Lung (tissue), 12 donors: Measurements from ENCODE around the gene ARID1A. TPM values are rescaled to one million over a fixed set of nuclear protein-coding genes. Genes with fewer than 3 reads are reported as not detected.

Experiments used
- ATAC-seq: fragments of 200-7000 bp; cut with Tn5 transposase; one replicate; pipeline ENCODE4 v1.9.1; 2020; ENCODE audit warnings: moderate number of reproducible peaks; ENCODE audit not compliant: insufficient read depth, low FRiP score
- DNase-seq, 3 donors: peaks; one replicate each; pipeline ENCODE4 v3.0.0-alpha.2; 2013 to 2017
- H3K27ac ChIP-seq, 2 donors: one replicate each; pipeline ENCODE4 v1.5.1; 2013; ENCODE audit warnings: mild to moderate bottlenecking in 2 of 2, moderate library complexity in 2 of 2, control low read depth in 1 of 2, inconsistent platforms in 1 of 2, low read depth in 1 of 2, low read length in 1 of 2
- H3K27me3 ChIP-seq, 3 donors: one replicate each; pipeline ENCODE4 v1.5.1; 2013; ENCODE audit warnings: low read length in 2 of 3; ENCODE audit not compliant: control insufficient read depth in 3 of 3, insufficient read depth in 3 of 3
- H3K36me3 ChIP-seq, 4 donors: one replicate each; pipeline ENCODE4 v1.5.1; 2013; ENCODE audit warnings: low read length in 4 of 4, mild to moderate bottlenecking in 1 of 4, moderate library complexity in 1 of 4; ENCODE audit not compliant: control insufficient read depth in 4 of 4, insufficient read depth in 4 of 4
- H3K4me1 ChIP-seq, 5 donors: one replicate each; pipeline ENCODE4 v1.5.1; 2013; ENCODE audit warnings: low read length in 5 of 5, mild to moderate bottlenecking in 2 of 5, moderate library complexity in 1 of 5; ENCODE audit not compliant: control insufficient read depth in 5 of 5, insufficient read depth in 5 of 5
- H3K4me3 ChIP-seq: one replicate; pipeline ENCODE4 v1.5.1; 2013; ENCODE audit warnings: mild to moderate bottlenecking, control low read depth, moderate library complexity
- H3K9ac ChIP-seq, 2 donors: one replicate each; pipeline ENCODE4 v1.5.1; 2013; ENCODE audit warnings: low read length in 2 of 2, control low read depth in 1 of 2; ENCODE audit not compliant: insufficient read depth in 1 of 2
- H3K9me3 ChIP-seq, 4 donors: one replicate each; pipeline ENCODE4 v1.5.1; 2013; ENCODE audit warnings: low read length in 3 of 4, mild to moderate bottlenecking in 1 of 4, moderate library complexity in 1 of 4; ENCODE audit not compliant: control insufficient read depth in 4 of 4, insufficient read depth in 3 of 4
- CTCF ChIP-seq: IDR thresholded peaks from 2 replicates; pipeline ENCODE4 v1.5.1; 2012; ENCODE audit warnings: mild to moderate bottlenecking; ENCODE audit errors: control extremely low read depth, extremely low read depth
- WGBS, 2 donors: extraction: QIAGEN DNeasy Blood & Tissue Kit; methylation state at CpG; one replicate each; pipeline ENCODE4 v1.1.7; 2013; 5-methylcytosine and 5-hydroxymethylcytosine counted together
- polyA plus RNA-seq, 2 donors: library from polyadenylated mRNA; stranded (reverse); fragments of 200-250 nt; gene quantifications; one replicate each; pipeline ENCODE4 v1.2.1, GENCODE V29; 2013
- total RNA-seq, 2 donors: library from RNA; depleted of rRNA in 1 of 2; stranded (reverse); fragments of >200 nt in 1 of 2; gene quantifications; one replicate each; pipeline ENCODE4 v1.2.1, GENCODE V29; 2014 to 2021
- donor health status: control.
- donor health status: control.
- donor health status: Bipolar disorder and iron deficiency.
- donor health status: healthy.
- donor health status: DM: yes; HTN: yes; CAD: no.

Gene ARID1A
- total and polyA plus RNA-seq, 4 donors, result 16.1 to 119 (median 50.1) TPM

- DNase-seq (no peak), ATAC-seq (no peak)
- Histone ChIP-seq H3K36me3 (peaks cover 9 to 20% (median 14%) of the 10 kb centered on the region in 4 donors), H3K27ac (no peak overlapping the region), H3K9me3 (no peaks in the 10 kb centered on the region), H3K9ac (no peak overlapping the region), H3K4me3 (no peak overlapping the region), H3K4me1 (peaks cover 17 to 53% (median 27%) of the 10 kb centered on the region in 5 donors), H3K27me3 (no peaks in the 10 kb centered on the region)
- TF ChIP-seq CTCF, result no peak
Observed at GRCh38 chr1:26727476-26727875, 31.7 kb downstream of the ARID1A start.

- Histone ChIP-seq H3K4me3 (no peak overlapping the region), H3K9me3 (no peaks in the 10 kb centered on the region), H3K36me3 (peaks cover 18 to 31% (median 21%) of the 10 kb centered on the region in 4 donors), H3K9ac (no peak overlapping the region), H3K4me1 (peaks cover 9 to 48% (median 15%) of the 10 kb centered on the region in 5 donors), H3K27ac (no peak overlapping the region), H3K27me3 (no peaks in the 10 kb centered on the region)
- ATAC-seq, result no peak
- WGBS, 2 donors, result 67 to 97% methylated on average over 1 of the region's 1 CpG
- no peak for TF ChIP-seq CTCF
- peak; percentile 17 to 72 (median 33) for DNase-seq
Observed at GRCh38 chr1:26728645-26729044, 32.8 kb downstream of the ARID1A start.

- no peak for TF ChIP-seq CTCF
- H3K36me3 ChIP-seq, result peaks cover 26 to 41% (median 27%) of the 10 kb centered on the region in 4 donors
- peaks cover 6 to 46% (median 8%) of the 10 kb centered on the region in 5 donors for H3K4me1 ChIP-seq
- H3K27me3 ChIP-seq, result no peaks in the 10 kb centered on the region
- ATAC-seq (no peak), DNase-seq (no peak)
- no peak overlapping the region for H3K4me3 ChIP-seq
- no peaks in the 10 kb centered on the region for H3K9me3 ChIP-seq
- WGBS, 2 donors, result 95 to 96% methylated on average over 12 of the region's 12 CpGs
- H3K9ac ChIP-seq, result no peak overlapping the region
- no peak overlapping the region for H3K27ac ChIP-seq
Observed at GRCh38 chr1:26729633-26730032, 33.8 kb downstream of the ARID1A start.

GRCh38 chr1:26730695-26731094 is 34.9 kb downstream of the ARID1A start:
- H3K36me3 ChIP-seq, result peaks cover 30 to 47% (median 31%) of the 10 kb centered on the region in 4 donors
- no peak for TF ChIP-seq CTCF
- no peak for ATAC-seq
- no peak overlapping the region for H3K4me3 ChIP-seq
- no peak overlapping the region for H3K9ac ChIP-seq
- no peak for DNase-seq
- no peaks in the 10 kb centered on the region for H3K27me3 ChIP-seq
- H3K27ac ChIP-seq, result no peak overlapping the region
- H3K4me1 ChIP-seq, result peaks cover 2 to 41% (median 7%) of the 10 kb centered on the region in 5 donors
- WGBS, 2 donors, result 81 to 90% methylated on average over 2 of the region's 2 CpGs
- no peaks in the 10 kb centered on the region for H3K9me3 ChIP-seq
